Right lobe of liver (tissue), 6 donors: ENCODE results near the gene MCM6. TPM values are rescaled to one million over a fixed set of nuclear protein-coding genes. Genes with fewer than 3 reads are reported as not detected.

ENCODE experiments used
- ATAC-seq, 4 donors: fragments of 200-7000 bp; cut with Tn5 transposase; one replicate each; pipeline ENCODE4 v1.9.1; 2020; ENCODE audit warnings: mild to moderate bottlenecking in 4 of 4, moderate library complexity in 4 of 4
- DNase-seq, 3 donors: peaks; one replicate each; pipeline ENCODE4 v3.0.0-alpha.2; 2020
- H3K27ac ChIP-seq, 3 donors: fragments of 200-600 bp; one replicate each; pipeline ENCODE4 v1.8.0; 2022
- H3K27me3 ChIP-seq, 2 donors: fragments of 200-600 bp; one replicate each; pipeline ENCODE4 v1.8.0; 2022
- H3K36me3 ChIP-seq, 4 donors: fragments of 200-600 bp; sonication (generic) in 1 of 4; one replicate each; pipeline versions ENCODE4 v1.5.1 to v1.8.0; 2017 to 2022; ENCODE audit warnings: control low read depth in 1 of 4
- H3K4me1 ChIP-seq, 4 donors: fragments of 200-600 bp; sonication (generic) in 1 of 4; one replicate each; pipeline versions ENCODE4 v1.5.1 to v1.8.0; 2017 to 2022; ENCODE audit warnings: control low read depth in 1 of 4
- H3K4me3 ChIP-seq, 3 donors: fragments of 200-600 bp; one replicate each; pipeline ENCODE4 v1.8.0; 2022
- H3K9me3 ChIP-seq, 4 donors: fragments of 200-600 bp; sonication (generic) in 1 of 4; one replicate each; pipeline versions ENCODE4 v1.5.1 to v1.8.0; 2017 to 2022; ENCODE audit warnings: control low read depth in 1 of 4
- CTCF ChIP-seq, 4 donors: fragments of 200-600 bp in 3 of 4; fragments of 450-650 bp in 1 of 4; IDR thresholded peaks; one replicate each; pipeline versions ENCODE4 v1.5.1 to v1.8.0; 2016 to 2022; ENCODE audit warnings: antibody characterized with exemption in 4 of 4, mild to moderate bottlenecking in 2 of 4
- POLR2A ChIP-seq: fragments of 450-650 bp; IDR thresholded peaks from one replicate; pipeline ENCODE4 v1.6.1; 2017; ENCODE audit warnings: antibody characterized with exemption, mild to moderate bottlenecking
- WGBS: methylation state at CpG from one replicate; pipeline ENCODE4 v1.1.6; 2018; ENCODE audit warnings: low coverage, low lambda C conversion rate; ENCODE audit not compliant: insufficient coverage; ENCODE audit errors: missing lambda C conversion rate; 5-methylcytosine and 5-hydroxymethylcytosine counted together
- intact Hi-C, 2 donors: fragments of 100-400 bp; cut with DNase I; formaldehyde crosslinking; loops; one replicate each; pipeline versions ENCODE4 v1.11.2 to v1.14.1; 2022
- total RNA-seq, 6 experiments: library from RNA; depleted of rRNA in 2 of 6; stranded (reverse); fragments of >200 nt in 2 of 6; fragmentation: NEBNext Ultra II Directional in 3 of 6; extraction: Animal tissue kit (Norgen Biotek cat#: 25700) in 3 of 6; gene quantifications; one replicate each; pipeline versions ENCODE4 v1.1.0 to v1.2.4, GENCODE V29; 2016 to 2023
- donor health status: DM: no; HTN: yes; CAD: no.
- donor health status: DM: no; HTN: no; CAD: no.
- donor health status: DM: no; HTN: no; CAD: no.
- donor health status: DM: no; HTN: yes; CAD: no.
- donor health status: DM: no; HTN: yes; CAD: no.

The MCM6 gene
- total RNA-seq, 6 experiments from 2014 or later: 1.5 to 13.2 (median 4.7) TPM

GRCh38 chr2:135820003-135820618 is 56.1 kb downstream of the MCM6 start:
- no peak for DNase-seq
- Histone ChIP-seq H3K4me1 (no peaks in the 10 kb centered on the region), H3K36me3 (no peaks in the 10 kb centered on the region), H3K4me3 (no peak overlapping the region), H3K27ac (no peak overlapping the region), H3K27me3 (no peaks in the 10 kb centered on the region), H3K9me3 (no peaks in the 10 kb centered on the region)
- WGBS: 34% methylated on average over 9 of the region's 9 CpGs
- TF ChIP-seq CTCF (IDR thresholded peaks at IDR 0.05) (no peak), POLR2A (no peak)
- no peak for ATAC-seq
- intact Hi-C loops: no loop called here

- H3K27ac ChIP-seq: no peak overlapping the region
- intact Hi-C loops: no loop called here
- ATAC-seq: no peak
- peak in 1 of 4 donors; percentile 3 for TF ChIP-seq CTCF (IDR thresholded peaks at IDR 0.05)
- TF ChIP-seq POLR2A: no peak
- no peaks in the 10 kb centered on the region for H3K9me3 ChIP-seq
- no peaks in the 10 kb centered on the region for H3K27me3 ChIP-seq
- 24% methylated on average over 4 of the region's 8 CpGs for WGBS
- H3K4me3 ChIP-seq: no peak overlapping the region
- H3K4me1 ChIP-seq: no peaks in the 10 kb centered on the region
- DNase-seq: no peak
- no peaks in the 10 kb centered on the region for H3K36me3 ChIP-seq
Measured at GRCh38 chr2:135818937-135819610, 57.2 kb downstream of the MCM6 start.

- ATAC-seq (no peak), DNase-seq (no peak)
- H3K4me3 ChIP-seq: no peak overlapping the region
- no peaks in the 10 kb centered on the region for H3K36me3 ChIP-seq
- intact Hi-C loops: no loop called here
- TF ChIP-seq CTCF (IDR thresholded peaks at IDR 0.05) (no peak), POLR2A (no peak)
- no peaks in the 10 kb centered on the region for H3K9me3 ChIP-seq
- no peaks in the 10 kb centered on the region for H3K4me1 ChIP-seq
- H3K27ac ChIP-seq: no peak overlapping the region
- H3K27me3 ChIP-seq: no peaks in the 10 kb centered on the region
- WGBS: 64% methylated on average over 4 of the region's 4 CpGs
Measured at GRCh38 chr2:135817951-135818350, 58.3 kb downstream of the MCM6 start.

GRCh38 chr2:135817466-135817865 is 58.8 kb downstream of the MCM6 start:
- H3K27me3 ChIP-seq: no peaks in the 10 kb centered on the region
- H3K27ac ChIP-seq: no peak overlapping the region
- ATAC-seq: no peak
- no peaks in the 10 kb centered on the region for H3K4me1 ChIP-seq
- no peak for DNase-seq
- TF ChIP-seq POLR2A (no peak), CTCF (IDR thresholded peaks at IDR 0.05) (no peak)
- H3K9me3 ChIP-seq: no peaks in the 10 kb centered on the region
- H3K4me3 ChIP-seq: no peak overlapping the region
- no CpG with 5 or more reads among the region's 18 CpGs for WGBS
- H3K36me3 ChIP-seq: no peaks in the 10 kb centered on the region
- intact Hi-C loops: no loop called here
